HCT116 (cell line): ENCODE measurements around the gene USP30. TPM values are rescaled to one million over a fixed set of nuclear protein-coding genes. Genes with fewer than 3 reads are reported as not detected.

ENCODE experiments used
- ATAC-seq: fragments of 200-7000 bp; cut with Tn5 transposase; 2 replicates; pipeline ENCODE4 v1.9.1; 2020; ENCODE audit warnings: mild to moderate bottlenecking, moderate library complexity
- BruUV-seq: library from RNA; stranded (reverse); fragments of 400-500 nt; replicated peaks from 2 replicates; lab custom pipeline; 2021; lab: Mats Ljungman, UMichigan
- CTCF ChIA-PET: fragments of 300-600 bp; sonication (Branson Sonifier 250); formaldehyde crosslinking; loops from one replicate; lab custom pipeline; 2021; ENCODE audit warnings: antibody characterized with exemption; lab: Charles Lee
- POLR2A ChIA-PET: fragments of 300-600, 350-600 bp; sonication (Branson Sonifier 250); formaldehyde crosslinking; loops from one replicate; lab custom pipeline; 2021; ENCODE audit warnings: antibody characterized with exemption; lab: Charles Lee
- RAD21 ChIA-PET, 2 experiments: fragments of 300-600 bp; sonication (Branson Sonifier 250); formaldehyde crosslinking; loops; one replicate each; lab custom pipeline; 2023; ENCODE audit warnings: low total read pairs in 2 of 2; ENCODE audit not compliant: uncharacterized antibody in 2 of 2, unreplicated experiment in 2 of 2, low non-redundant PET in 1 of 2; lab: Charles Lee
- DNase-seq: peaks from one replicate; pipeline ENCODE4 v3.0.0-alpha.2; 2010; ENCODE audit warnings: low read depth, low spot score
- H2AFZ ChIP-seq: fragments of 200-600 bp; shearing (Covaris generic), sonication (generic); 2 replicates; pipeline ENCODE4 v1.6.1; 2017; ENCODE audit warnings: low read depth, mixed run types, mixed read lengths, antibody characterized with exemption, low read length; ENCODE audit not compliant: poor library complexity, severe bottlenecking
- H3K27ac ChIP-seq: 2 replicates; pipeline ENCODE4 v1.5.1; 2012; ENCODE audit warnings: low read depth, low read length
- H3K27me3 ChIP-seq: fragments of 200-600 bp; sonication (generic); 2 replicates; pipeline ENCODE4 v1.6.1; 2016; ENCODE audit warnings: mixed run types, low read length, mixed read lengths; ENCODE audit not compliant: insufficient read depth
- H3K36me3 ChIP-seq, 2 experiments: fragments of 200-500 bp in 1 of 2; fragments of 200-600 bp in 1 of 2; sonication (Bioruptor generic) in 1 of 2; sonication (generic) in 1 of 2; 2 replicates each; pipeline versions ENCODE4 v1.5.1 to v1.6.1; 2014 to 2016; ENCODE audit warnings: low read length in 2 of 2, inconsistent platforms in 1 of 2, mixed read lengths in 1 of 2, mixed run types in 1 of 2; ENCODE audit not compliant: insufficient read depth in 2 of 2, control insufficient read depth in 1 of 2
- H3K4me1 ChIP-seq, 2 experiments: fragments of 200-600 bp in 1 of 2; sonication (generic) in 1 of 2; 2 replicates each; pipeline versions ENCODE4 v1.5.1 to v1.6.1; 2012 to 2017; ENCODE audit warnings: low read length in 2 of 2, inconsistent platforms in 1 of 2, mild to moderate bottlenecking in 1 of 2, mixed read lengths in 1 of 2, mixed run types in 1 of 2, moderate library complexity in 1 of 2; ENCODE audit not compliant: insufficient read depth in 2 of 2, control insufficient read depth in 1 of 2
- H3K4me2 ChIP-seq: fragments of 200-600 bp; sonication (generic); 2 replicates; pipeline ENCODE4 v1.6.1; 2017; ENCODE audit warnings: mixed run types, low read length, mixed read lengths
- H3K4me3 ChIP-seq, 2 experiments: fragments of 200-600 bp in 1 of 2; sonication (generic) in 1 of 2; replicated peaks in 1 of 2; 2 replicates each; pipeline ENCODE4 v1.5.1; 2011 to 2016; ENCODE audit warnings: low read length in 2 of 2, control low read depth in 1 of 2, low read depth in 1 of 2, mild to moderate bottlenecking in 1 of 2, mixed read lengths in 1 of 2, mixed run types in 1 of 2
- H3K79me2 ChIP-seq: fragments of 200-600 bp; sonication (generic); 2 replicates; pipeline ENCODE4 v1.6.1; 2017; ENCODE audit warnings: mild to moderate bottlenecking, mixed run types, low read length, moderate library complexity, mixed read lengths; ENCODE audit not compliant: insufficient read depth
- H3K9ac ChIP-seq: fragments of 200-600 bp; sonication (generic); 2 replicates; pipeline ENCODE4 v1.6.1; 2016; ENCODE audit warnings: low read length, mixed read lengths
- H3K9me2 ChIP-seq: fragments of 200-600 bp; sonication (generic), shearing (Covaris generic); 2 replicates; pipeline ENCODE4 v1.6.1; 2017; ENCODE audit warnings: mixed run types, mild to moderate bottlenecking, moderate library complexity; ENCODE audit not compliant: insufficient read depth
- H3K9me3 ChIP-seq, 2 experiments: fragments of 200-500 bp in 1 of 2; fragments of 200-600 bp in 1 of 2; sonication (Bioruptor generic) in 1 of 2; sonication (generic) in 1 of 2; 2 replicates each; pipeline ENCODE4 v1.6.1; 2014 to 2017; ENCODE audit warnings: low read length in 2 of 2, mixed read lengths in 2 of 2, inconsistent platforms in 1 of 2, low read depth in 1 of 2, mild to moderate bottlenecking in 1 of 2, mixed run types in 1 of 2, moderate library complexity in 1 of 2; ENCODE audit not compliant: control insufficient read depth in 1 of 2, insufficient read depth in 1 of 2
- H4K20me1 ChIP-seq: fragments of 200-600 bp; sonication (generic), shearing (Covaris generic); 2 replicates; pipeline ENCODE4 v1.6.1; 2017; ENCODE audit warnings: mixed run types, mild to moderate bottlenecking, moderate library complexity; ENCODE audit not compliant: insufficient read depth
- ATF3 ChIP-seq: IDR thresholded peaks from 2 replicates; pipeline ENCODE4 v1.6.1; 2012
- EGR1 ChIP-seq: IDR thresholded peaks from 2 replicates; pipeline ENCODE4 v1.6.1; 2012; ENCODE audit warnings: low read depth
- ELF1 ChIP-seq: IDR thresholded peaks from 2 replicates; pipeline ENCODE4 v1.6.1; 2012; ENCODE audit warnings: low read depth, borderline replicate concordance
- EZH2 ChIP-seq: fragments of 200-600 bp; sonication (generic); IDR thresholded peaks from 2 replicates; pipeline ENCODE4 v1.6.1; 2017; ENCODE audit warnings: antibody characterized with exemption, mixed run types
- FOSL1 ChIP-seq: IDR thresholded peaks from 2 replicates; pipeline ENCODE4 v1.6.1; 2012; ENCODE audit warnings: low read depth
- MAX ChIP-seq: IDR thresholded peaks from 2 replicates; pipeline ENCODE4 v1.6.1; 2012
- POLR2A ChIP-seq: IDR thresholded peaks from 2 replicates; pipeline ENCODE4 v1.7.0; 2011; ENCODE audit warnings: borderline replicate concordance; ENCODE audit not compliant: insufficient read depth, insufficient read length; ENCODE audit errors: extremely low read depth
- POLR2AphosphoS5 ChIP-seq: IDR thresholded peaks from 2 replicates; pipeline ENCODE4 v1.6.1; 2011; ENCODE audit warnings: mild to moderate bottlenecking, low read depth, low read length, moderate library complexity
- SIN3A ChIP-seq: IDR thresholded peaks from 2 replicates; pipeline ENCODE4 v1.6.1; 2012; ENCODE audit warnings: low read depth
- SP1 ChIP-seq: IDR thresholded peaks from 2 replicates; pipeline ENCODE4 v1.6.1; 2012; ENCODE audit warnings: low read depth
- SRF ChIP-seq: IDR thresholded peaks from 2 replicates; pipeline ENCODE4 v1.6.1; 2012; ENCODE audit warnings: low read depth
- TCF7L2 ChIP-seq: IDR thresholded peaks from 2 replicates; pipeline ENCODE4 v1.7.0; 2011; ENCODE audit warnings: borderline replicate concordance, inconsistent platforms; ENCODE audit not compliant: insufficient read depth, insufficient read length; ENCODE audit errors: extremely low read depth
- YY1 ChIP-seq: IDR thresholded peaks from 2 replicates; pipeline ENCODE4 v1.6.1; 2011; ENCODE audit warnings: low read length, low read depth, moderate library complexity, mild to moderate bottlenecking; ENCODE audit not compliant: insufficient replicate concordance; ENCODE audit errors: extremely low read depth
- ZBTB33 ChIP-seq: IDR thresholded peaks from 2 replicates; pipeline ENCODE4 v1.6.1; 2011; ENCODE audit warnings: mild to moderate bottlenecking, low read length, moderate library complexity; ENCODE audit not compliant: insufficient replicate concordance; ENCODE audit errors: extremely low read depth
- ZFX ChIP-seq: fragments of 450-650 bp; IDR thresholded peaks from 2 replicates; pipeline ENCODE4 v1.6.1; 2017
- ZNF274 ChIP-seq: fragments of 200-500 bp; sonication (Bioruptor generic); IDR thresholded peaks from 2 replicates; pipeline ENCODE4 v1.6.1; 2014; ENCODE audit warnings: mild to moderate bottlenecking, low read depth, low read length, inconsistent platforms
- intact Hi-C: fragments of 100-400 bp; cut with micrococcal nuclease; formaldehyde crosslinking; loops from 2 replicates; pipeline ENCODE4 v1.10.0; 2022
- total RNA-seq: library from RNA; stranded (reverse); gene quantifications from one replicate; pipeline ENCODE4 v1.2.1, GENCODE V29; 2021; ENCODE audit not compliant: unreplicated experiment

USP30 gene
- total RNA-seq, 1 experiment from 2014 or later: 9.2 TPM

- Histone ChIP-seq H3K79me2 (no peaks in the 10 kb centered on the region), H4K20me1 (no peaks in the 10 kb centered on the region), H3K36me3 (no peaks in the 10 kb centered on the region), H3K9me2 (no peaks in the 10 kb centered on the region), H3K27ac (no peak overlapping the region), H2AFZ (no peak overlapping the region), H3K9me3 (no peaks in the 10 kb centered on the region), H3K27me3 (peaks cover 50% of the 10 kb centered on the region), H3K4me3 (no peak overlapping the region), H3K4me1 (no peaks in the 10 kb centered on the region), H3K4me2 (no peak overlapping the region), H3K9ac (no peak overlapping the region)
- CTCF ChIA-PET: no interaction called here
- no TSS peak for BruUV-seq
- ATAC-seq (no peak), DNase-seq (no peak)
- RAD21 ChIA-PET: no interaction called here
- intact Hi-C loops: no loop called here
- TF ChIP-seq POLR2A (no peak), TCF7L2 (no peak), SP1 (no peak), ZNF274 (no peak), SIN3A (no peak), MAX (no peak)
- POLR2A ChIA-PET: no interaction called here
Measured at GRCh38 chr12:109014984-109015765, 37.2 kb upstream of the USP30 start.

- TF ChIP-seq ATF3: no peak
- TF ChIP-seq POLR2AphosphoS5: no peak
- no peak for TF ChIP-seq EGR1
- no peak for TF ChIP-seq ZFX
- no peak for TF ChIP-seq YY1
- TF ChIP-seq EZH2: no peak
- no peak for TF ChIP-seq ELF1
- no peak for TF ChIP-seq SRF
- TF ChIP-seq POLR2A: no peak
- TF ChIP-seq ZBTB33: no peak
- no peak for TF ChIP-seq FOSL1
- no peak overlapping the region for H3K4me2 ChIP-seq
- DNase-seq (no peak), ATAC-seq (no peak)
- ChIA-PET POLR2A (no interaction called here), RAD21 (no interaction called here), CTCF (no interaction called here)
- no peaks in the 10 kb centered on the region for H3K36me3 ChIP-seq
- no peaks in the 10 kb centered on the region for H3K9me3 ChIP-seq
- peaks cover 50% of the 10 kb centered on the region for H3K27me3 ChIP-seq
- BruUV-seq: no TSS peak
- H3K4me3 ChIP-seq: no peak overlapping the region
- no peak overlapping the region for H2AFZ ChIP-seq
- no peaks in the 10 kb centered on the region for H3K9me2 ChIP-seq
- H3K9ac ChIP-seq: no peak overlapping the region
- H4K20me1 ChIP-seq: no peaks in the 10 kb centered on the region
- H3K4me1 ChIP-seq: peaks cover 0 to 2% of the 10 kb centered on the region in 2 experiments; a peak in 1 of 4 replicates
- intact Hi-C loops: no loop called here
- H3K27ac ChIP-seq: no peak overlapping the region
- no peaks in the 10 kb centered on the region for H3K79me2 ChIP-seq
Measured at GRCh38 chr12:109016016-109016415, 36.4 kb upstream of the USP30 start.
